Measurements from ENCODE around the gene PTPRG. TPM values are rescaled to one million over a fixed set of nuclear protein-coding genes. Genes with fewer than 3 reads are reported as not detected.

PTPRG gene
- total RNA-seq, 2 donors from 2014 or later: 26.0 to 26.3 TPM

DNA sequence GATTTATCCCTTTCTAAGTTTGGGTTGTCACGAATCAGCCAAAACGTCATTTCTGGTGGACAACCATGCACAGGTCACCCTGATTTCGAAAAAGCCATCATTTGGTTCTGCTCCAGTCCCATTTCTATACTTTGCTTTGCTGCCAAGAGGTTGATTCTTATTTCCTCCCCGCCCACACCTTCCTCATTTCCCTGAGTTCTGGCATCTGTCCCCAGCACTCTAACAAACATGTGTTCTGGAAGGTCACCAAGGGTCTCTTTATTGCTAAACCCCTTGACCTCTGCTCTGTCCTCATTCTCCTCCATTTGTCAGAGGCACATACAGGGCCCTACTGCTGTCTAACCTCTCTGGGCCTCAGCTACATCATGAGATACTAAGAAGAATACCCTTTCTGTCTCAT is 36.4 kb upstream of the PTPRG start:
- Histone ChIP-seq H3K9me3 (no peaks in the 10 kb centered on the region), H3K36me3 (no peaks in the 10 kb centered on the region), H3K9ac (ENCODE audit: low read depth in 2 of 2, low read length in 2 of 2) (no peak overlapping the region), H3K27me3 (no peaks in the 10 kb centered on the region), H3K4me1 (no peaks in the 10 kb centered on the region), H3K4me3 (no peak overlapping the region), H3K27ac (no peak overlapping the region)
- intact Hi-C loops (cut with DNase I): no loop called here
- TF ChIP-seq, protein P1, sequence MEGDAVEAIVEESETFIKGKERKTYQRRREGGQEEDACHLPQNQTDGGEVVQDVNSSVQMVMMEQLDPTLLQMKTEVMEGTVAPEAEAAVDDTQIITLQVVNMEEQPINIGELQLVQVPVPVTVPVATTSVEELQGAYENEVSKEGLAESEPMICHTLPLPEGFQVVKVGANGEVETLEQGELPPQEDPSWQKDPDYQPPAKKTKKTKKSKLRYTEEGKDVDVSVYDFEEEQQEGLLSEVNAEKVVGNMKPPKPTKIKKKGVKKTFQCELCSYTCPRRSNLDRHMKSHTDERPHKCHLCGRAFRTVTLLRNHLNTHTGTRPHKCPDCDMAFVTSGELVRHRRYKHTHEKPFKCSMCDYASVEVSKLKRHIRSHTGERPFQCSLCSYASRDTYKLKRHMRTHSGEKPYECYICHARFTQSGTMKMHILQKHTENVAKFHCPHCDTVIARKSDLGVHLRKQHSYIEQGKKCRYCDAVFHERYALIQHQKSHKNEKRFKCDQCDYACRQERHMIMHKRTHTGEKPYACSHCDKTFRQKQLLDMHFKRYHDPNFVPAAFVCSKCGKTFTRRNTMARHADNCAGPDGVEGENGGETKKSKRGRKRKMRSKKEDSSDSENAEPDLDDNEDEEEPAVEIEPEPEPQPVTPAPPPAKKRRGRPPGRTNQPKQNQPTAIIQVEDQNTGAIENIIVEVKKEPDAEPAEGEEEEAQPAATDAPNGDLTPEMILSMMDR (IDR thresholded peaks at IDR 0.05): no peak
- no peak for DNase-seq

DNA sequence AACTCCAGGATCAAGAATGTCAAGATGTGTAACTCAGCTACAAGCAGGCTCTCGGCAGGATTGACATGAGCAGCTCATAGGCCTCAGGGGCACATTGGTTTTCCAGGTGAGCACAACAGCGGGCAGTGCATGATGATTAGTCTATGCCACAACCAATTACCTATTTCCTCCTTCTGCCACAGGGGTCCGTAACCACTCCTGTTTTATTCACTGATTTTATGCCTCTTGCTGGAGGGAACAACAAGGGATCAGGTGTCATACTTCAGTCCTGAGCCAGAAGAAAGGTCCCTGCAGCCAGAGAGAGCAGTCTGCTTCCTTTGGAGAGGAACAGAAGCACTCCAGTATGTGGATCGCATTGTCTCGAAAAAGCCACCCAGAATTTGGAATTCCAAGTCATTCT is 35.1 kb upstream of the PTPRG start:
- H3K4me1 ChIP-seq: no peaks in the 10 kb centered on the region
- no peaks in the 10 kb centered on the region for H3K9me3 ChIP-seq
- TF ChIP-seq, protein P1 (IDR thresholded peaks at IDR 0.05): no peak
- intact Hi-C loops (cut with DNase I): no loop called here
- no peak overlapping the region for H3K27ac ChIP-seq
- DNase-seq: no peak
- H3K27me3 ChIP-seq: no peaks in the 10 kb centered on the region
- H3K36me3 ChIP-seq: no peaks in the 10 kb centered on the region
- H3K9ac ChIP-seq (ENCODE audit: low read depth in 2 of 2, low read length in 2 of 2): no peak overlapping the region
- H3K4me3 ChIP-seq: no peak overlapping the region

DNA sequence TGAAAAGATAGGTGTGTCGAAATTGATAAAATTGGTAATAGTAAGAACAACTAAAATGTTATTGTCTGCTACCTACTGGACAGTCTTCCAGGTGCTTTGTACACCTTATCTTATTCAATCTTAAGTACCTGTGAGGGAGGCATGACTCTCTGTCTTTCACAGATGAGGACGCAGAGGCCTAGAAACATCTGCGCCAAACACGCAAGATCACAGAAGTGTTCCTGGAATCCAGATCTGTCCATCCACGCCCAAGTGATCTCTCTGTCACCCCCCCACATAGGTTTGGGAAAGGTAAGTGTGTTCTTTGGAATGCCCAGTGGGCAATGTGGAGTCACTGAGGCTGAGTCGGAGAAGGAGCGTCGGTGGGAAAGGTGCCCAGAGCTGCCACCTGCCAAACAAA is 34.4 kb upstream of the PTPRG start:
- no peak for DNase-seq
- H3K27ac ChIP-seq: no peak overlapping the region
- TF ChIP-seq, protein P1 (IDR thresholded peaks at IDR 0.05): no peak
- intact Hi-C loops (cut with DNase I): no loop called here
- H3K27me3 ChIP-seq: no peaks in the 10 kb centered on the region
- no peaks in the 10 kb centered on the region for H3K9me3 ChIP-seq
- no peaks in the 10 kb centered on the region for H3K36me3 ChIP-seq
- H3K9ac ChIP-seq (ENCODE audit: low read depth in 2 of 2, low read length in 2 of 2): no peak overlapping the region
- no peak overlapping the region for H3K4me3 ChIP-seq
- H3K4me1 ChIP-seq: no peaks in the 10 kb centered on the region

DNA sequence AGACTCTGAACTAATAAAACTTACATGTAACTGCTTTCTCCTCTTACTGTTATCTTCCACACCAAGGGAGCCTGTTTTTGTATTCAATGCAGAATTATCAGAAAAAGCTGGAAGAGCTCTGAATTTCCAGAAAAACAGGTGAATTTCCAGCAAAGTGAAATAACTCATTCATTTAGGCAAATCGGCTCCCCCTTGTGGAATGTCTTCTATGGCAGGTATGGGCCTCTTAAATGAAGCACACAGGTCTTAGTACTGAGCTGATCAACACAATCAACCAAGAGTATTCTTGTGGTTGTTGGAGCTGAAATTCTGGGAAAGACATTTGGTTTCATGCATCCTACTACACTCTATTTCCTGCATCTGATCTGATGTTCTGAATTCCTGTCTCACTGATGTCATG is 31.0 kb upstream of the PTPRG start:
- no peaks in the 10 kb centered on the region for H3K4me1 ChIP-seq
- no peak overlapping the region for H3K27ac ChIP-seq
- no peaks in the 10 kb centered on the region for H3K9me3 ChIP-seq
- intact Hi-C loops (cut with DNase I): no loop called here
- H3K4me3 ChIP-seq: no peak overlapping the region
- H3K9ac ChIP-seq (ENCODE audit: low read depth in 2 of 2, low read length in 2 of 2): no peak overlapping the region
- no peak for DNase-seq
- no peaks in the 10 kb centered on the region for H3K36me3 ChIP-seq
- TF ChIP-seq, protein P1 (IDR thresholded peaks at IDR 0.05): peak; percentile 51
- no peaks in the 10 kb centered on the region for H3K27me3 ChIP-seq

DNA sequence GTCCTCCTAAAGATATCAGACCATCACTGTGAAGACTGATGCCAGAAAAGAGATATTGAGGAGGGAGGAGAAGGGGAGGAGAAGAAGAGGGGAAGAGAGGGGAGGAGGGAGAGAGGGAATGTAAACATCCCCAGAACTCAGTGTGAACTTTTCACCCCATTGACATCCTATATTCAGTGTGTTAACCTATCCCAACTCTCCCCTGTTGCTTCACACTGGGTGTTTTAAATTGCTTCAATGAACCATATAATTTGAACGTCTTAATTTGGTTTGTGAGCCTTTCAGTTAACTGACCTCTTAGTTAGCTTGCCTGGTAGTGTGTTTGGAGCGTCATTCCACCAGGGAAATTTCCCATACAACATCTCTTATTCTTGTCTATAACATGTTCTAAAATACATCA is 29.8 kb upstream of the PTPRG start:
- Histone ChIP-seq H3K4me3 (no peak overlapping the region), H3K27ac (no peak overlapping the region), H3K9me3 (no peaks in the 10 kb centered on the region), H3K36me3 (no peaks in the 10 kb centered on the region), H3K4me1 (no peaks in the 10 kb centered on the region), H3K9ac (ENCODE audit: low read depth in 2 of 2, low read length in 2 of 2) (no peak overlapping the region), H3K27me3 (no peaks in the 10 kb centered on the region)
- TF ChIP-seq, protein P1 (IDR thresholded peaks at IDR 0.05): no peak
- no peak for DNase-seq
- intact Hi-C loops (cut with DNase I): no loop called here
